Esophagus muscularis mucosa (tissue), 4 donors: Measurements from ENCODE around the gene SPOCK1. TPM values are rescaled to one million over a fixed set of nuclear protein-coding genes. Genes with fewer than 3 reads are reported as not detected.

Source experiments
- DNase-seq: peaks from one replicate; pipeline ENCODE4 v3.0.0-alpha.2; 2017; ENCODE audit errors: extremely low spot score
- H3K27ac ChIP-seq, 4 donors: fragments of 200-600 bp; sonication (generic); replicated peaks in 1 of 4; 1 replicate in 3 of 4; 2 replicates in 1 of 4; pipeline ENCODE4 v1.5.1; 2016 to 2019; ENCODE audit warnings: mild to moderate bottlenecking in 1 of 4
- H3K27me3 ChIP-seq, 4 donors: fragments of 200-600 bp; sonication (generic); one replicate each; pipeline versions ENCODE4 v1.5.1 to v1.6.0; 2016 to 2019
- H3K36me3 ChIP-seq, 4 donors: fragments of 200-600 bp; sonication (generic); one replicate each; pipeline ENCODE4 v1.5.1; 2016 to 2019
- H3K4me1 ChIP-seq, 4 donors: fragments of 200-600 bp; sonication (generic); one replicate each; pipeline ENCODE4 v1.5.1; 2016 to 2019
- H3K4me3 ChIP-seq, 4 donors: fragments of 200-600 bp; sonication (generic); 1 replicate in 2 of 4; 2 replicates in 2 of 4; pipeline ENCODE4 v1.5.1; 2016 to 2019; ENCODE audit warnings: mild to moderate bottlenecking in 4 of 4, moderate library complexity in 1 of 4
- H3K9me3 ChIP-seq, 4 donors: fragments of 200-600 bp; sonication (generic); 1 replicate in 3 of 4; 2 replicates in 1 of 4; pipeline ENCODE4 v1.5.1; 2016 to 2019
- CTCF ChIP-seq, 3 experiments: fragments of 200-600 bp in 2 of 3; fragments of 450-650 bp in 1 of 3; sonication (generic) in 2 of 3; IDR thresholded peaks; one replicate each; pipeline ENCODE4 v1.5.1; 2017 to 2019; ENCODE audit warnings: antibody characterized with exemption in 3 of 3, mild to moderate bottlenecking in 2 of 3, moderate library complexity in 1 of 3
- EP300 ChIP-seq: sonication (generic); formaldehyde crosslinking; IDR thresholded peaks from one replicate; pipeline ENCODE4 v1.6.1; 2017; ENCODE audit warnings: antibody characterized with exemption
- POLR2A ChIP-seq: fragments of 450-650 bp; IDR thresholded peaks from one replicate; pipeline ENCODE4 v1.6.1; 2017; ENCODE audit warnings: antibody characterized with exemption, moderate library complexity, mild to moderate bottlenecking, low read depth
- POLR2AphosphoS5 ChIP-seq, 2 donors: sonication (generic); formaldehyde crosslinking; IDR thresholded peaks; one replicate each; pipeline ENCODE4 v1.6.1; 2017; ENCODE audit warnings: antibody characterized with exemption in 2 of 2
- WGBS: methylation state at CpG from one replicate; pipeline ENCODE4 v1.1.5; 2018; 5-methylcytosine and 5-hydroxymethylcytosine counted together
- intact Hi-C: fragments of 100-400 bp; cut with DNase I; formaldehyde crosslinking; loops from one replicate; pipeline ENCODE4 v1.15.1; 2023
- total RNA-seq, 4 donors: library from RNA; depleted of rRNA; stranded (reverse); fragments of >200 nt; gene quantifications; one replicate each; pipeline versions ENCODE4 v1.1.0 to v1.2.1, GENCODE V29; 2016

Gene SPOCK1
- total RNA-seq, 4 donors from 2014 or later: 39.0 to 52.4 (median 45.6) TPM

- intact Hi-C loops: no loop called here
- no peak overlapping the region for H3K4me3 ChIP-seq
- H3K36me3 ChIP-seq: no peaks in the 10 kb centered on the region
- TF ChIP-seq EP300: no peak
- no peak for TF ChIP-seq POLR2AphosphoS5 (IDR thresholded peaks at IDR 0.05)
- TF ChIP-seq CTCF (IDR thresholded peaks at IDR 0.05): no peak
- no peak for TF ChIP-seq POLR2A
- no peaks in the 10 kb centered on the region for H3K9me3 ChIP-seq
- peak; percentile 81 for DNase-seq
- peaks cover 0 to 13% (median 0%) of the 10 kb centered on the region in 4 donors for H3K4me1 ChIP-seq
- WGBS: 45% methylated on average over 4 of the region's 4 CpGs
- peaks cover 0 to 5% (median 0%) of the 10 kb centered on the region in 4 donors for H3K27me3 ChIP-seq
- H3K27ac ChIP-seq: no peak overlapping the region
Observed at GRCh38 chr5:137304226-137304874, 194.8 kb downstream of the SPOCK1 start.

- 94% methylated on average over 5 of the region's 5 CpGs for WGBS
- intact Hi-C loops: no loop called here
Observed at GRCh38 chr5:137303509-137303908, 195.6 kb downstream of the SPOCK1 start.

DNA sequence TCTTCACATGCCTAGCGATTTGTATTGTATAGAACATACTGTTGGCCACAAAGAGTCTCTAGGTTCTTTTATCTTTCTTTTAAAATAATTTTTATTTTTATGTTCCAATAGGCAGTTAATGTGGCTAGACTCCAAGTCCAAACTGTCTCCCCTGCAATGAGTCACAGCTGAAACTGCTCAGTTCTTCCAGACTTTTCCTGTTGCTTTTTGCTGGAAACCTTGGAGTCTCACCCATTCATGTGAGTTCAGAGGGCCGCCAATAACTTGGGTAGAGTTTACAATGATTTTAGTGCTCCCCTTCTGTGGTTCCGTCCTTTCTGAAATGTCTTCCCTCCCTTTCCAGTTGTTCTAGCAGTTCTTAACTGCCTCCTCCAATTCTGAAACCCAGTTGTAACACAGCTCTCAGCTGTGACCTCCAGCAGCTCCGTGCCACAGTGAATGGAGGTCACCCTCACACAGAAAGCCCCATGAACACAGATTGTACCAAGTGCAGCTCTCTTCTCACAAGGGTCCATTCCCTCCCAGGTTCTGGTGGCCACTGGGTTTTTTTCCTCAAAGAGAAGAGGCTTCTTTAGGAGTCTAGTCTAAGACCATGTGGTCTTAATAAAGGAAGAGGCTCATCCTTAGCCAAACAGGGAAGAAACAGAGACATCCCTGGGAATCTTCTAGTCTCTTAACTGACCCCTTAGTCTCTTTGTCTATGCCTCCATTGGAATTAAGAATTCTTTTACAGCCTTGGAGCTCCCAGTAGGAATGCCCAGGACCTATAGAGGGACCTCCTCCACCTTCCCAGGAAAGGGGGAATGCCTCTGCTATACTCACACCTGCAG is 198.5 kb downstream of the SPOCK1 start:
- H3K9me3 ChIP-seq: no peaks in the 10 kb centered on the region
- WGBS: 75% methylated on average over 4 of the region's 4 CpGs
- TF ChIP-seq CTCF (IDR thresholded peaks at IDR 0.05): no peak
- TF ChIP-seq POLR2A: no peak
- TF ChIP-seq POLR2AphosphoS5 (IDR thresholded peaks at IDR 0.05): no peak
- TF ChIP-seq EP300: no peak
- peak overlapping the region in 1 of 4 donors; percentile 25 for H3K27ac ChIP-seq
- H3K4me1 ChIP-seq: peaks cover 0 to 13% (median 0%) of the 10 kb centered on the region in 4 donors
- DNase-seq: peak; percentile 81
- no peak overlapping the region for H3K4me3 ChIP-seq
- peaks cover 0 to 5% (median 0%) of the 10 kb centered on the region in 4 donors for H3K27me3 ChIP-seq
- H3K36me3 ChIP-seq: no peaks in the 10 kb centered on the region
- intact Hi-C loops: no loop called here

More at GRCh38 chr5:137303509-137303908, 195.6 kb downstream of the SPOCK1 start:
- no peak overlapping the region for H3K27ac ChIP-seq
- peaks cover 0 to 13% (median 0%) of the 10 kb centered on the region in 4 donors for H3K4me1 ChIP-seq
- TF ChIP-seq CTCF (IDR thresholded peaks at IDR 0.05) (no peak), POLR2A (no peak), EP300 (no peak), POLR2AphosphoS5 (IDR thresholded peaks at IDR 0.05) (no peak)
- no peak overlapping the region for H3K4me3 ChIP-seq
- peaks cover 0 to 5% (median 0%) of the 10 kb centered on the region in 4 donors for H3K27me3 ChIP-seq
- H3K36me3 ChIP-seq: no peaks in the 10 kb centered on the region
- no peaks in the 10 kb centered on the region for H3K9me3 ChIP-seq
- DNase-seq: peak; percentile 77

DNA sequence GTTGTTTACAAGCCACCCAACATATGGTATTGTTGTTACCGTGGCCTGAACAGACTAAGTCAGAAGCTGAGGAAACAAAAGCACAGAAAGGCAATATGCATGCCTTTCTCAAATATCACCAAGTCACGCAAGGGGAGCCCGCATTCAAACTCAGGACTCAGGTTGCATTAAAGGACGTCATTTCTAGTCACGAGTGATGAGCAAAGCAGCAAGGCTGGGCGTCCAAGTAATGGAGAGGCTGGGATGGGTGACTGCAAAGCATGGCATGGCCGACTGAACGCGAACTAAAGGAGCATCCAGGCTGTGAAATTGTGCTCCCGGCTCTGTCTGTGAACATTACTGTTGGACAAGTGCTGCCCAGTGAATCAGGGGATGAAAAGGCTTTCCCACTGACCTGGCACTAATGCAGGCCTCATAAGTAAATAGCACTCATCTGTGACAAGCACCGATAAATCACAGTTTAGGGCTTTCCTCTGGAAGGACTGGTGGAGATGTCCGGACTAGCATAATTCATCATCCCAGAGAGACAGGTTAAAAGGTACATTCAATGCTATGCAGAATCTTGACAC is 202.8 kb downstream of the SPOCK1 start:
- no peaks in the 10 kb centered on the region for H3K4me1 ChIP-seq
- intact Hi-C loops: no loop called here
- no peaks in the 10 kb centered on the region for H3K36me3 ChIP-seq
- no peak overlapping the region for H3K27ac ChIP-seq
- no peak for DNase-seq
- no peak overlapping the region for H3K4me3 ChIP-seq
- TF ChIP-seq EP300 (no peak), CTCF (IDR thresholded peaks at IDR 0.05) (no peak), POLR2A (no peak), POLR2AphosphoS5 (IDR thresholded peaks at IDR 0.05) (no peak)
- peaks cover 0 to 5% (median 0%) of the 10 kb centered on the region in 4 donors for H3K27me3 ChIP-seq
- WGBS: 83% methylated on average over 12 of the region's 12 CpGs
- no peaks in the 10 kb centered on the region for H3K9me3 ChIP-seq
